Naive thymus-derived CD4-positive, alpha-beta T cell (primary cell): ENCODE measurements around the gene DOCK4. TPM values are rescaled to one million over a fixed set of nuclear protein-coding genes. Genes with fewer than 3 reads are reported as not detected.

Experiments used
- ATAC-seq: fragments of 150-1000 bp; cut with Tn5 transposase; 2 replicates; pipeline ENCODE4 v1.10.0; 2021; ENCODE audit warnings: mild to moderate bottlenecking, moderate library complexity
- CTCF ChIA-PET: fragments of 350-600 bp; sonication (Branson Sonifier 250); formaldehyde crosslinking; loops from one replicate; lab custom pipeline; 2021; ENCODE audit warnings: antibody characterized with exemption; lab: Charles Lee
- POLR2A ChIA-PET: fragments of 350-600 bp; sonication (Branson Sonifier 250); formaldehyde crosslinking; loops from one replicate; lab custom pipeline; 2021; ENCODE audit warnings: antibody characterized with exemption, inconsistent platforms; lab: Charles Lee
- DNase-seq, 9 donors: peaks; one replicate each; pipeline versions ENCODE4 v3.0.0 to v3.0.0-alpha.2; 2020 to 2022; ENCODE audit warnings: mixed read lengths in 1 of 9
- H3K27ac ChIP-seq: one replicate; pipeline ENCODE4 v1.7.0; 2013; ENCODE audit warnings: mild to moderate bottlenecking, low read depth, low read length, moderate library complexity
- H3K27me3 ChIP-seq, 2 donors: one replicate each; pipeline ENCODE4 v1.7.0; 2013; ENCODE audit warnings: low read length in 2 of 2, mild to moderate bottlenecking in 2 of 2, moderate library complexity in 2 of 2; ENCODE audit not compliant: control insufficient read depth in 2 of 2, insufficient read depth in 2 of 2
- H3K36me3 ChIP-seq, 3 experiments: 1 replicate in 2 of 3; 2 replicates in 1 of 3; pipeline ENCODE4 v1.7.0; 2013; ENCODE audit warnings: low read length in 3 of 3, mild to moderate bottlenecking in 3 of 3, moderate library complexity in 1 of 3; ENCODE audit not compliant: insufficient read depth in 3 of 3, control insufficient read depth in 2 of 3
- H3K4me1 ChIP-seq, 2 donors: one replicate each; pipeline ENCODE4 v1.7.0; 2013; ENCODE audit warnings: low read length in 2 of 2, mild to moderate bottlenecking in 2 of 2, moderate library complexity in 1 of 2; ENCODE audit not compliant: control insufficient read depth in 2 of 2, insufficient read depth in 2 of 2
- H3K4me3 ChIP-seq: 2 replicates; pipeline ENCODE4 v1.7.0; 2013; ENCODE audit warnings: mild to moderate bottlenecking, low read length
- H3K9me3 ChIP-seq, 3 experiments: 1 replicate in 2 of 3; 2 replicates in 1 of 3; pipeline ENCODE4 v1.7.0; 2013; ENCODE audit warnings: low read length in 3 of 3; ENCODE audit not compliant: control insufficient read depth in 2 of 3
- H3K27ac Mint-ChIP-seq, 9 donors: one replicate each; pipeline ENCODE4 v1.8.0; 2020 to 2022; ENCODE audit warnings: mixed read lengths in 9 of 9, mild to moderate bottlenecking in 8 of 9, moderate library complexity in 5 of 9, inconsistent platforms in 2 of 9
- H3K27me3 Mint-ChIP-seq, 5 donors: one replicate each; pipeline ENCODE4 v1.8.0; 2021 to 2022; ENCODE audit warnings: mixed read lengths in 5 of 5, mild to moderate bottlenecking in 1 of 5
- H3K36me3 Mint-ChIP-seq, 5 donors: one replicate each; pipeline ENCODE4 v1.8.0; 2020 to 2022; ENCODE audit warnings: mixed read lengths in 5 of 5, mild to moderate bottlenecking in 3 of 5, inconsistent platforms in 1 of 5
- H3K4me1 Mint-ChIP-seq, 7 donors: one replicate each; pipeline ENCODE4 v1.8.0; 2020 to 2022; ENCODE audit warnings: mixed read lengths in 7 of 7, mild to moderate bottlenecking in 3 of 7, inconsistent platforms in 1 of 7
- H3K4me3 Mint-ChIP-seq, 10 donors: one replicate each; pipeline ENCODE4 v1.8.0; 2020 to 2022; ENCODE audit warnings: mild to moderate bottlenecking in 10 of 10, mixed read lengths in 10 of 10, moderate library complexity in 6 of 10, inconsistent platforms in 2 of 10
- H3K9me3 Mint-ChIP-seq, 11 donors: one replicate each; pipeline ENCODE4 v1.8.0; 2020 to 2022; ENCODE audit warnings: mixed read lengths in 11 of 11, mild to moderate bottlenecking in 4 of 11, inconsistent platforms in 1 of 11, moderate library complexity in 1 of 11
- intact Hi-C, 2 donors: fragments of 100-400 bp; cut with micrococcal nuclease; formaldehyde crosslinking; loops; one replicate each; pipeline ENCODE4 v1.15.1; 2023
- polyA plus RNA-seq, 2 donors: library from polyadenylated mRNA; unstranded; fragments of 300-500 nt; fragmentation: Illumina TruSeq; gene quantifications; one replicate each; pipeline ENCODE4 v1.2.3, GENCODE V29; 2021
- total RNA-seq, 6 experiments: library from RNA in 5 of 6; stranded (reverse) in 5 of 6; gene quantifications; 1 replicate in 5 of 6; 2 replicates in 1 of 6; pipeline ENCODE4 v1.2.3 and lab custom pipeline; 2021 to 2026

DOCK4 gene
- total and polyA plus RNA-seq, 7 experiments from 2014 or later: 0.16 to 3.1 (median 2.2) TPM; not detected in 1

DNA sequence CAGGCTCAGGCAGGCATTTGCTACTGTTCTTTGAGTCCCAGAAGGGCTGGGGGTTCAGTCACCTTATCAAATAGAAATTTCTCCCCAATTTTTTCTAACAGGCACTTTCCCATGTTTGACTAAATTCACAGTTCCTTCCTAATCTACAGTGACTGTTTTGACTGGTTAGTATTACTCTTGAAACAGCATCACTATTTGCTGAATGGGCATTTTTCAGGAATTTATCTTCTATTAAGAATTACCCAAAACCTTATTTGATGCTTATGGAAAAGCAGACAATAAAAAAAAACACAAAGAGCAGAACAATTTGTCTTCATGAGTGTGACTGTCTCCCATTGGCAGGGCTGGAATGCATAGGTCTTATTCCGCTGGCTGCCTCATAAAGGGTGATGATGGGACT is 269.0 kb downstream of the DOCK4 start:
- Mint-ChIP-seq H3K4me1 (no peaks in the 10 kb centered on the region), H3K36me3 (no peaks in the 10 kb centered on the region), H3K4me3 (no peak overlapping the region), H3K9me3 (peaks cover 0 to 17% (median 5%) of the 10 kb centered on the region in 11 donors), H3K27ac (no peak overlapping the region), H3K27me3 (peaks cover 0 to 4% (median 0%) of the 10 kb centered on the region in 5 donors)
- Histone ChIP-seq H3K36me3 (no peaks in the 10 kb centered on the region), H3K9me3 (peaks cover 0 to 6% (median 0%) of the 10 kb centered on the region in 3 experiments), H3K27me3 (no peaks in the 10 kb centered on the region), H3K4me1 (no peaks in the 10 kb centered on the region), H3K4me3 (no peak overlapping the region), H3K27ac (no peak overlapping the region)
- POLR2A ChIA-PET: no interaction called here
- intact Hi-C loops: no loop called here
- ATAC-seq: no peak
- no peak for DNase-seq
- CTCF ChIA-PET: no interaction called here

DNA sequence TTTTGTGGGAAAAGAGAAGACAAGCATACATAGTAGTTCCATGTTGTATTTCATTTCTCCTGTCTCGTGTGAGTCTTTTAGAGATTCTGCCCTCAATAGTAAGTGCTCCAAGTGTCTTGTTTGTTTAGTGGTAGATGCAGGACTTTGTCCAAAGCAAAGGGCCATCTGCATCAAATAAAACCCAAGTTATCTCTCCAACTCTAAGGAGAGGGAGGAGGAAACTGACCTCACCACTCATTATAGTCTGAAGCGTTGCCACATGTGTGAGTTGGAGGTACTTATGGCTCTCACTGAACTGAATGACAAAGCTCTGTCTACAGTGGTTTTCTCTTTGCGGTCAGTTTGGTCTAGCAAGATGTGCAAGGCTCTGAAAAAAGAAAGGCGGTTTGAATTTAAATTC is 272.6 kb downstream of the DOCK4 start:
- H3K4me3 ChIP-seq: no peak overlapping the region
- no peaks in the 10 kb centered on the region for H3K27me3 ChIP-seq
- H3K36me3 ChIP-seq: no peaks in the 10 kb centered on the region
- no peaks in the 10 kb centered on the region for H3K9me3 Mint-ChIP-seq
- ATAC-seq (no peak), DNase-seq (no peak)
- intact Hi-C loops: no loop called here
- no peak overlapping the region for H3K27ac ChIP-seq
- no peaks in the 10 kb centered on the region for H3K9me3 ChIP-seq
- no peaks in the 10 kb centered on the region for H3K4me1 Mint-ChIP-seq
- H3K27me3 Mint-ChIP-seq: peaks cover 0 to 4% (median 0%) of the 10 kb centered on the region in 5 donors
- H3K4me3 Mint-ChIP-seq: no peak overlapping the region
- ChIA-PET CTCF (no interaction called here), POLR2A (no interaction called here)
- H3K4me1 ChIP-seq: no peaks in the 10 kb centered on the region
- H3K36me3 Mint-ChIP-seq: no peaks in the 10 kb centered on the region
- no peak overlapping the region for H3K27ac Mint-ChIP-seq

DNA sequence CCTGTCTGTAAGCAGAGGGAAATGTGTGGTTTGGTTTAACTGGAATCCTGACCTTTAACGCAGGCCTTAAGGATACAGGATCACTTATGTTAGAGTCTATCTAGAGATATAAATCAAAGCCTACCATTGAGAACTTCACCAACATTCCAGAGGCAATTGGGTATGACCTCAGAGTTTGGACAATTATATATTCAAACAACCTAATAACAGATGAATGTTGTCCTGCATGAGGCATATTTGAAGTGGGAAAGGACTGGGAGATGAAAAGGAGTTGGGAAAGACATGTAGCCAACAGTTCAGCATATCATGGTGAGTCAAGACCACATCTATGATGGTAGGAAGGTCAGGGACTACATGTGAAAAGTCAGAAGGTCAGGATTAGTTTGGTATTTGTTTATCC is 274.2 kb downstream of the DOCK4 start:
- Mint-ChIP-seq H3K4me1 (no peaks in the 10 kb centered on the region), H3K4me3 (no peak overlapping the region), H3K27me3 (peaks cover 0 to 4% (median 0%) of the 10 kb centered on the region in 5 donors), H3K27ac (no peak overlapping the region), H3K9me3 (no peaks in the 10 kb centered on the region), H3K36me3 (no peaks in the 10 kb centered on the region)
- ChIA-PET CTCF (no interaction called here), POLR2A (no interaction called here)
- Histone ChIP-seq H3K9me3 (no peaks in the 10 kb centered on the region), H3K36me3 (no peaks in the 10 kb centered on the region), H3K27me3 (no peaks in the 10 kb centered on the region), H3K4me3 (no peak overlapping the region), H3K27ac (no peak overlapping the region), H3K4me1 (no peaks in the 10 kb centered on the region)
- ATAC-seq: no peak
- intact Hi-C loops: no loop called here
- DNase-seq: no peak

DNA sequence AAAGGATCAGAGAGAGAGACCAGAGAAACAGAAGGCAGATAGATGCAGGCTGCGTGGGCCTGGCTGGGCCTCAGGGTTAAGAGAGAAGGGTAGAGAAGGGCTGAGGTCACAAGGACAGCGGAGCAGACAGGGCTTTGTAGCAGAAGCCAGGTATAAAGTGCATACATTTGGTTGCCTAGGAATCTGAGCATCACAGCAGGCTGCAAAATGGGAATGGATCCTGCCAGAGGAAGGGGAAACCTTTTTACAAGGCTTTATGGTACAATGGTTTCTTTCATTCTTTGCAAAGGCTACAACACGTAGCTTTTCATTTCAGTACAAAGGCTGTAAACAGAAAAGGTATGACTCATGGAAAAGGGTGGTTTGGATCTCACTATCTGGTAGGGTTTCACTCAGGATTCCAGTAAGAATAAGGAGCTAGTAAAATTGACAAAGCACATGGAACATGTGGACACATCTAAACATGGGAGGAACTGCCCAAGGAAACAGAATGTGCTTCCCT is 275.1 kb downstream of the DOCK4 start:
- H3K27me3 Mint-ChIP-seq: peaks cover 0 to 4% (median 0%) of the 10 kb centered on the region in 5 donors

DNA sequence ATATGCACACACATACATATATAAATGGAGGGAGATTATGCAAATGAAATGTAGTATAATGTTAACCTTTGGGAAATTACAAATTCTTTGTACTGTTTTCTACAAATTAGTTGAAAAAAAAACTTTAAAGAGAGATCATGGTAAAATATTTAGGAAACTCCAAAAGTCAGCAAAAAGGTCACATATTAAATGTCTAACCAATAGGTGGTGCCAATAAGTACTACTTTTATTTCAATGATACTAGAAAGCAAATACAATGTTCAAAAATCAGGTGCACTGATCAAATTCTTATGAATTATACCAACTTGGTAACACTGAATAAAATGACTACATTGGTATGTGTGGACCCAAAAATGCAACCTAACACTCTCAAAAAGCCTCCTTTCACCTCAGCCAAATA is 276.9 kb downstream of the DOCK4 start:
- intact Hi-C loops: no loop called here
- POLR2A ChIA-PET: no interaction called here
- Mint-ChIP-seq H3K27me3 (peaks cover 0 to 14% (median 6%) of the 10 kb centered on the region in 5 donors), H3K36me3 (no peaks in the 10 kb centered on the region), H3K4me1 (peaks cover 0 to 4% (median 0%) of the 10 kb centered on the region in 7 donors), H3K9me3 (no peaks in the 10 kb centered on the region), H3K4me3 (no peak overlapping the region), H3K27ac (no peak overlapping the region)
- Histone ChIP-seq H3K36me3 (no peaks in the 10 kb centered on the region), H3K27me3 (no peaks in the 10 kb centered on the region), H3K4me3 (no peak overlapping the region), H3K4me1 (no peaks in the 10 kb centered on the region), H3K9me3 (no peaks in the 10 kb centered on the region), H3K27ac (no peak overlapping the region)
- ATAC-seq: no peak
- DNase-seq: no peak
- CTCF ChIA-PET: interaction anchor here (0.6 kb wide), 1 partner anchor 67 kb away, joined by 3 read pairs; no protein-coding TSS in a partner anchor

More for the DNA sequence above, 275.1 kb downstream of the DOCK4 start:
- Histone ChIP-seq H3K27me3 (no peaks in the 10 kb centered on the region), H3K27ac (no peak overlapping the region), H3K9me3 (no peaks in the 10 kb centered on the region), H3K4me3 (no peak overlapping the region), H3K36me3 (no peaks in the 10 kb centered on the region), H3K4me1 (no peaks in the 10 kb centered on the region)
- Mint-ChIP-seq H3K4me1 (peaks cover 0 to 2% (median 0%) of the 10 kb centered on the region in 7 donors), H3K4me3 (no peak overlapping the region), H3K27ac (no peak overlapping the region), H3K9me3 (no peaks in the 10 kb centered on the region), H3K36me3 (no peaks in the 10 kb centered on the region)
- DNase-seq (no peak), ATAC-seq (no peak)
- intact Hi-C loops: no loop called here
- CTCF ChIA-PET: no interaction called here
- POLR2A ChIA-PET: no interaction called here

DNA sequence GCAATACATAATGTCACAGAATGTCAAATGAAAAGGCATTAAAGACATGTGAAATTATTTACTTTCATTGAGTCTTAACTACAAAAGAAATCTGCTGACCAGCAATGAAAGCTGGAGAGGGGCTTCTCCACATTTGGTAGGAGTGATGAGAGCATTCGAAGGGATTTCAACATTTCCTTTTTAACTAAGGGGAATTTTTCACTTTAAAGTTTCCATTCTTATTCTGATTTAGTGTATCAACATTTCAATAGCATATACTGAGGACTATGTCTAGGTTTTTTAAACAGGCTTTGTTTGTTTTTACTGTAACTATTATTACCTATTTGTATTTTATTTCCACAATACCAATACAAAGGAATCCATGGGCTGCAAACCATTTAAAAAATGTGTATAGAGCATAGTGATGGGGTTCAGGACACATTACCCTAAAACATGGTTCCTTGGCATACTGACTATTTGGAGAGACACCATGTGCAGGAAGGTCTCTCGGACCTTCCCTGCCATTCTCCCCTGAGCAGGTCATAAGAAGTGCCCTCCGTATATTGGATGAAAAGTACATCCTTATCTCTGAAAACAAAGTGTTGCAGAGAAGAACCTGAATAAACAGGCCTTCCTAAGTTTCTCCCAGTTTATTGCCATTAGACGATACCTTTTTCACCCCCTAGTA is 278.7 kb downstream of the DOCK4 start:
- no peak overlapping the region for H3K27ac Mint-ChIP-seq
- ATAC-seq: no peak
- Histone ChIP-seq H3K27ac (no peak overlapping the region), H3K27me3 (no peaks in the 10 kb centered on the region), H3K9me3 (no peaks in the 10 kb centered on the region), H3K36me3 (no peaks in the 10 kb centered on the region), H3K4me1 (no peaks in the 10 kb centered on the region), H3K4me3 (no peak overlapping the region)
- ChIA-PET POLR2A (no interaction called here), CTCF (no interaction called here)
- intact Hi-C loops: no loop called here
- DNase-seq: no peak
- no peaks in the 10 kb centered on the region for H3K36me3 Mint-ChIP-seq
- peaks cover 0 to 17% (median 6%) of the 10 kb centered on the region in 5 donors for H3K27me3 Mint-ChIP-seq
- peaks cover 0 to 4% (median 0%) of the 10 kb centered on the region in 7 donors for H3K4me1 Mint-ChIP-seq
- H3K4me3 Mint-ChIP-seq: no peak overlapping the region
- H3K9me3 Mint-ChIP-seq: no peaks in the 10 kb centered on the region

DNA sequence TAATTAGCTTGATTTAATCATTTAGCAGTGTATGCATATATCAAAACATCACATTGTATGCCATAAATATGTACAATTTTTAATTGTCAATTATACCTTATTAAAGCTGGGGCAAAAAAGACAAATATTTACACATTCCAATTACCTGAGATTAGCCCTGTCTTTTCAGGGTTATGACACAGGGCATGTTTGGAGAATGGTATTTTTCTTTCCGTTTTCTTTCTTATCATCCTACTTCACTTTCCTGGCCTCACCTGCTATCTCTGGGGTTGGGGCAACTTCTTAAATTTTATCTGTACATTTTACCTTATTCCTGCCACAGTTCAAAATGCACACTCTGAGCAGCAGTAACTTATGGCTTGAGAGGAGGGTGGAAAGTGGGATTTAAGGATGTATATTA is 285.9 kb downstream of the DOCK4 start:
- Histone ChIP-seq H3K9me3 (no peaks in the 10 kb centered on the region), H3K4me1 (no peaks in the 10 kb centered on the region), H3K27me3 (no peaks in the 10 kb centered on the region), H3K36me3 (no peaks in the 10 kb centered on the region), H3K4me3 (no peak overlapping the region), H3K27ac (no peak overlapping the region)
- H3K36me3 Mint-ChIP-seq: no peaks in the 10 kb centered on the region
- intact Hi-C loops: no loop called here
- peaks cover 0 to 19% (median 4%) of the 10 kb centered on the region in 5 donors for H3K27me3 Mint-ChIP-seq
- peaks cover 0 to 3% (median 0%) of the 10 kb centered on the region in 11 donors for H3K9me3 Mint-ChIP-seq
- H3K27ac Mint-ChIP-seq: no peak overlapping the region
- CTCF ChIA-PET: no interaction called here
- POLR2A ChIA-PET: no interaction called here
- ATAC-seq: no peak
- no peaks in the 10 kb centered on the region for H3K4me1 Mint-ChIP-seq
- no peak overlapping the region for H3K4me3 Mint-ChIP-seq
- no peak for DNase-seq
